ENCODE data around the gene SUGT1. TPM values are rescaled to one million over a fixed set of nuclear protein-coding genes. Genes with fewer than 3 reads are reported as not detected.

The SUGT1 gene
- polyA plus RNA-seq, 2 of the 4 experiments (the other 2 are of a cell fraction), result 56.4 to 61.4 TPM

DNA sequence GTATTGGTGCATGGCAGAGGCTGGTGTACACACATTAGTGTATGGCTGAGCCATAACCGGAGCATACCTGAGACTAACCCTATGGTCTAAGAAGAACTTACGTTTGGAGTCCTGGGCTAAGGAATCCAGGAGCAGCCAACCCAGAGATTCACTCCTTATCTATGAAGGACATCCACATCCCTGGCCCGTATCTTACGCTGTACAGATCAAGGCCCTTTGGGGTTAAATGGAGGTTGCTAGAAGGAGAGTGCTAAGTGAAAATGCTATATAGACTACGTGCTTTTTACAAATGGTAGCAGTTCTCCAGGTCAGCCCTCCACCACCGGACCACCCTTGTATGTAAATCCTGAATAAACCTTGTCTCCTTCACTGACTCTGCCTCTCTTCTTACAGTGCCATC lies 1.9 kb upstream of the SUGT1 start:
- DNase-seq (ENCODE audit: low read depth in 1 of 2, low spot score in 1 of 2) (no peak), FAIRE-seq (no peak), ATAC-seq (no peak)
- Histone ChIP-seq H3K4me2 (peak overlapping the region; percentile 84), H3K4me1 (peaks cover 7% of the 10 kb centered on the region; the same call in 1 of the 3 replicates), H3K9me3 (no peaks in the 10 kb centered on the region), H3K27ac (peak overlapping the region; percentile 69 to 94; a peak in 3 of 6 replicates), H3K4me3 (peak overlapping the region; percentile 58)
- ChIA-PET CTCF (no interaction called here), POLR2A (no interaction called here)
- WGBS (ENCODE audit: missing lambda C conversion rate), result 92% methylated on average over 6 of the region's 6 CpGs
- TF ChIP-seq FOSB (CRISPR knock-in tag; IDR thresholded peaks at IDR 0.05), result no peak
- no peak for TF ChIP-seq KDM5A (IDR thresholded peaks at IDR 0.05)
- TF ChIP-seq SMC3 (IDR thresholded peaks at IDR 0.05), result no peak
- no peak for TF ChIP-seq NPAS2 (CRISPR knock-in tag; IDR thresholded peaks at IDR 0.05; ENCODE audit: borderline replicate concordance)
- TF ChIP-seq RARB (CRISPR knock-in tag; IDR thresholded peaks at IDR 0.05), result no peak
- no peak for TF ChIP-seq MYC (IDR thresholded peaks at IDR 0.05; ENCODE audit: borderline replicate concordance, low read length)
- no peak for TF ChIP-seq ZSCAN20 (CRISPR knock-in tag; IDR thresholded peaks at IDR 0.05)

DNA sequence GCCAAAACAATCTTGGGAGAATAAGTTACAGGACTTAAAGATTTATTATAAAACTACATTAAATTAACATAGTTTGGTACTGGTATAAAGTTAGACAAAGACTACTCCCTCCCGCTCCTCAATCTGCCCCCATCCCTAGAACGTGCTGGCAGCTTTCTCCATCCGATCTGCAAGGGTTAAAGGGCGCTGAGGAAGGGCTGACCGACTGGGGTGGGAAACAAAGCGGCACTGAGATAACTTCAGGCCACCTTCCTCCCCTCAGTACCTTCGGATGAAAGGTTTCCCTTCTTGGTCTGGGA lies 790 bp upstream of the SUGT1 start:
- peak overlapping the region; percentile 87 to 94 for H3K27ac ChIP-seq
- FAIRE-seq (no peak), ATAC-seq (peak; percentile 64 to 68), DNase-seq (ENCODE audit: low read depth in 1 of 2, low spot score in 1 of 2) (peak in 1 of 2 experiments; percentile 11)
- ChIA-PET CTCF (interaction anchor here (1.2 to 1.7 kb wide), 3 partner anchors 13 to 201 kb away, joined by 3 to 8 read pairs (median 5); partner anchors contain the start of gene VPS36), POLR2A (interaction anchor here (1.3 to 2.4 kb wide), 2 partner anchors 35 to 195 kb away, joined by 5 to 56 read pairs; no protein-coding TSS in a partner anchor)
- H3K9me3 ChIP-seq, result no peaks in the 10 kb centered on the region
- TF ChIP-seq, protein P1, sequence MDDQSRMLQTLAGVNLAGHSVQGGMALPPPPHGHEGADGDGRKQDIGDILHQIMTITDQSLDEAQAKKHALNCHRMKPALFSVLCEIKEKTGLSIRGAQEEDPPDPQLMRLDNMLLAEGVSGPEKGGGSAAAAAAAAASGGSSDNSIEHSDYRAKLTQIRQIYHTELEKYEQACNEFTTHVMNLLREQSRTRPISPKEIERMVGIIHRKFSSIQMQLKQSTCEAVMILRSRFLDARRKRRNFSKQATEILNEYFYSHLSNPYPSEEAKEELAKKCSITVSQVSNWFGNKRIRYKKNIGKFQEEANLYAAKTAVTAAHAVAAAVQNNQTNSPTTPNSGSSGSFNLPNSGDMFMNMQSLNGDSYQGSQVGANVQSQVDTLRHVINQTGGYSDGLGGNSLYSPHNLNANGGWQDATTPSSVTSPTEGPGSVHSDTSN (IDR thresholded peaks at IDR 0.05), result 0 out of 2 replicates have a peak, but pooled peaks have one; percentile 34
- no peak for TF ChIP-seq NFE2L2 (conservative IDR thresholded peaks at IDR 0.05; ENCODE audit: low read length)
- TF ChIP-seq, protein P2, sequence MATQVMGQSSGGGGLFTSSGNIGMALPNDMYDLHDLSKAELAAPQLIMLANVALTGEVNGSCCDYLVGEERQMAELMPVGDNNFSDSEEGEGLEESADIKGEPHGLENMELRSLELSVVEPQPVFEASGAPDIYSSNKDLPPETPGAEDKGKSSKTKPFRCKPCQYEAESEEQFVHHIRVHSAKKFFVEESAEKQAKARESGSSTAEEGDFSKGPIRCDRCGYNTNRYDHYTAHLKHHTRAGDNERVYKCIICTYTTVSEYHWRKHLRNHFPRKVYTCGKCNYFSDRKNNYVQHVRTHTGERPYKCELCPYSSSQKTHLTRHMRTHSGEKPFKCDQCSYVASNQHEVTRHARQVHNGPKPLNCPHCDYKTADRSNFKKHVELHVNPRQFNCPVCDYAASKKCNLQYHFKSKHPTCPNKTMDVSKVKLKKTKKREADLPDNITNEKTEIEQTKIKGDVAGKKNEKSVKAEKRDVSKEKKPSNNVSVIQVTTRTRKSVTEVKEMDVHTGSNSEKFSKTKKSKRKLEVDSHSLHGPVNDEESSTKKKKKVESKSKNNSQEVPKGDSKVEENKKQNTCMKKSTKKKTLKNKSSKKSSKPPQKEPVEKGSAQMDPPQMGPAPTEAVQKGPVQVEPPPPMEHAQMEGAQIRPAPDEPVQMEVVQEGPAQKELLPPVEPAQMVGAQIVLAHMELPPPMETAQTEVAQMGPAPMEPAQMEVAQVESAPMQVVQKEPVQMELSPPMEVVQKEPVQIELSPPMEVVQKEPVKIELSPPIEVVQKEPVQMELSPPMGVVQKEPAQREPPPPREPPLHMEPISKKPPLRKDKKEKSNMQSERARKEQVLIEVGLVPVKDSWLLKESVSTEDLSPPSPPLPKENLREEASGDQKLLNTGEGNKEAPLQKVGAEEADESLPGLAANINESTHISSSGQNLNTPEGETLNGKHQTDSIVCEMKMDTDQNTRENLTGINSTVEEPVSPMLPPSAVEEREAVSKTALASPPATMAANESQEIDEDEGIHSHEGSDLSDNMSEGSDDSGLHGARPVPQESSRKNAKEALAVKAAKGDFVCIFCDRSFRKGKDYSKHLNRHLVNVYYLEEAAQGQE (IDR thresholded peaks at IDR 0.05), result no peak
- TF ChIP-seq, protein P3, sequence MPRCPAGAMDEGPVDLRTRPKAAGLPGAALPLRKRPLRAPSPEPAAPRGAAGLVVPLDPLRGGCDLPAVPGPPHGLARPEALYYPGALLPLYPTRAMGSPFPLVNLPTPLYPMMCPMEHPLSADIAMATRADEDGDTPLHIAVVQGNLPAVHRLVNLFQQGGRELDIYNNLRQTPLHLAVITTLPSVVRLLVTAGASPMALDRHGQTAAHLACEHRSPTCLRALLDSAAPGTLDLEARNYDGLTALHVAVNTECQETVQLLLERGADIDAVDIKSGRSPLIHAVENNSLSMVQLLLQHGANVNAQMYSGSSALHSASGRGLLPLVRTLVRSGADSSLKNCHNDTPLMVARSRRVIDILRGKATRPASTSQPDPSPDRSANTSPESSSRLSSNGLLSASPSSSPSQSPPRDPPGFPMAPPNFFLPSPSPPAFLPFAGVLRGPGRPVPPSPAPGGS (IDR thresholded peaks at IDR 0.05), result no peak
- TF ChIP-seq PHF8 (IDR thresholded peaks at IDR 0.05; ENCODE audit: borderline replicate concordance, low read depth), result 0 out of 2 replicates have a peak, but pooled peaks have one; percentile 79
- TF ChIP-seq HOXB13 (CRISPR knock-in tag; IDR thresholded peaks at IDR 0.05; ENCODE audit: low read depth), result 0 out of 2 replicates have a peak, but pooled peaks have one; percentile 37
- no peak for TF ChIP-seq MYC (IDR thresholded peaks at IDR 0.05; ENCODE audit: borderline replicate concordance, low read length)
- peak overlapping the region; percentile 58 for H3K4me3 ChIP-seq
- peaks cover 7% of the 10 kb centered on the region; the same call in 1 of the 3 replicates for H3K4me1 ChIP-seq
- 0% methylated on average over 5 of the region's 7 CpGs for WGBS (ENCODE audit: missing lambda C conversion rate)
- H3K4me2 ChIP-seq, result peak overlapping the region; percentile 84

DNA sequence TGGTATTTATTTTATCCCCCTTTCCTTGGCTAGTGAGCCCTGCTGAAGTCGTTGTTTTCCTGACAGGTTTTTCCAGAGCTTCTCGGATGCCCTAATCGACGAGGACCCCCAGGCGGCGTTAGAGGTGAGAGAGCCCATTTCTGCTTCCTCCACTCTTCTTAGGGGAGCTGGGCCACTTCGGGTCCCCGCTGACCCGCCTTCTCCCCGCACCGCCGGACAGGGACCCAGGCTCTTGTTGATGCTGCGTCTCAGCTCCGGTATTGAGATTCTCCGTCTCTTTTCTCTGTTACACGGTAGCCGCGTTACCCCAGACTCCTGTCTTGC lies 306 bp downstream of the SUGT1 start:
- H3K4me1 ChIP-seq, result peaks cover 7% of the 10 kb centered on the region; the same call in 1 of the 3 replicates
- 0% methylated on average over 11 of the region's 18 CpGs for WGBS (ENCODE audit: missing lambda C conversion rate)
- peak; percentile 56 to 64 for ATAC-seq
- FAIRE-seq, result no peak
- no peaks in the 10 kb centered on the region for H3K9me3 ChIP-seq
- peak overlapping the region; percentile 87 to 94 for H3K27ac ChIP-seq
- POLR2A ChIA-PET, result interaction anchor here (0.7 to 2.4 kb wide), 10 partner anchors 9 to 315 kb away, joined by 3 to 56 read pairs (median 3); partner anchors contain the start of gene HNRNPA1L2
- H3K4me2 ChIP-seq, result peak overlapping the region; percentile 78
- CTCF ChIA-PET, result interaction anchor here (0.9 to 1.8 kb wide), 8 partner anchors 9 to 202 kb away, joined by 3 to 10 read pairs (median 4); partner anchors contain the start of gene VPS36
- H3K4me3 ChIP-seq, result peak overlapping the region; percentile 58
- DNase-seq (ENCODE audit: low read depth in 1 of 2, low spot score in 1 of 2), result peak in 1 of 2 experiments; percentile 6
- no peak for TF ChIP-seq EP300 (IDR thresholded peaks at IDR 0.05)
- no peak for TF ChIP-seq EHF (CRISPR knock-in tag; IDR thresholded peaks at IDR 0.05)
- no peak for TF ChIP-seq KDM1A (IDR thresholded peaks at IDR 0.05; ENCODE audit: low read depth)
- no peak for TF ChIP-seq HOXB13 (CRISPR knock-in tag; IDR thresholded peaks at IDR 0.05; ENCODE audit: low read depth)
- TF ChIP-seq, protein P4, sequence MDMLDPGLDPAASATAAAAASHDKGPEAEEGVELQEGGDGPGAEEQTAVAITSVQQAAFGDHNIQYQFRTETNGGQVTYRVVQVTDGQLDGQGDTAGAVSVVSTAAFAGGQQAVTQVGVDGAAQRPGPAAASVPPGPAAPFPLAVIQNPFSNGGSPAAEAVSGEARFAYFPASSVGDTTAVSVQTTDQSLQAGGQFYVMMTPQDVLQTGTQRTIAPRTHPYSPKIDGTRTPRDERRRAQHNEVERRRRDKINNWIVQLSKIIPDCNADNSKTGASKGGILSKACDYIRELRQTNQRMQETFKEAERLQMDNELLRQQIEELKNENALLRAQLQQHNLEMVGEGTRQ (IDR thresholded peaks at IDR 0.05), result no peak
- no peak for TF ChIP-seq SREBF2 (IDR thresholded peaks at IDR 0.05)
- TF ChIP-seq, protein P5, sequence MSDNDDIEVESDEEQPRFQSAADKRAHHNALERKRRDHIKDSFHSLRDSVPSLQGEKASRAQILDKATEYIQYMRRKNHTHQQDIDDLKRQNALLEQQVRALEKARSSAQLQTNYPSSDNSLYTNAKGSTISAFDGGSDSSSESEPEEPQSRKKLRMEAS (IDR thresholded peaks at IDR 0.05), result no peak
- TF ChIP-seq KDM5A (IDR thresholded peaks at IDR 0.05), result no peak

All from A549 (cell line).